T-helper 2 cell treated with Interferon-gamma antibody and Interleukin-4, amounts not matched to agents 5 μg/mL and 100 μg/mL, for 36 hours (primary cell): ENCODE data around the gene VKORC1.

Source experiments
- DNase-seq: peaks from one replicate; pipeline ENCODE4 v3.0.0; 2021; ENCODE audit warnings: low spot score
- H3K27ac Mint-ChIP-seq: one replicate; pipeline ENCODE4 v1.8.0; 2021; ENCODE audit warnings: mild to moderate bottlenecking, mixed read lengths
- H3K27me3 Mint-ChIP-seq: one replicate; pipeline ENCODE4 v1.8.0; 2021; ENCODE audit warnings: low read depth, mixed read lengths
- H3K36me3 Mint-ChIP-seq: one replicate; pipeline ENCODE4 v1.8.0; 2021; ENCODE audit warnings: low read depth, mixed read lengths
- H3K4me1 Mint-ChIP-seq: one replicate; pipeline ENCODE4 v1.8.0; 2021; ENCODE audit warnings: low read depth, mixed read lengths
- H3K4me3 Mint-ChIP-seq: one replicate; pipeline ENCODE4 v1.8.0; 2022; ENCODE audit warnings: mild to moderate bottlenecking, moderate library complexity, mixed read lengths
- H3K9me3 Mint-ChIP-seq: one replicate; pipeline ENCODE4 v1.8.0; 2021; ENCODE audit warnings: mixed read lengths

Gene VKORC1

DNA sequence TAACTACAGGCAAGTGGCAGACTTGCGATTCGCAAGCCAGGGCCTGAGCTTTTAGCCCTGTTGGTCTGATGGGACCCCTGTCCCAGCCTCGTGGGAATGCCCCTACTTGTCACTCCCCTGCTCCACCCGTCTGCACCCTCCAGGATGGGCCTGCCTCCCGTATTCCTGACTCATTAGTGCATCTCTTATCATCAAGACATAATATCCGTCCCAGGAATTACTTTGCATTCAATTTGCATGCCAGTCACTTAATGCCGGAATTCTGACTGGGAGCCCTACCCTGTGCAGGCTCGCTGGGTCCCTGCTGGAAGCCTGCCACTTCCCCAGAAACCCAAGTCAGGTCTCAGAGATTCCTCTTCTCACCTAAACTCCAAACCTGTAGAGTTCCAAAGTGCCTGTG, 9.2 kb downstream of the VKORC1 start:
- no peak overlapping the region for H3K27ac Mint-ChIP-seq
- DNase-seq: no peak
- no peak overlapping the region for H3K4me3 Mint-ChIP-seq
- H3K36me3 Mint-ChIP-seq: peaks cover 15% of the 10 kb centered on the region
- no peaks in the 10 kb centered on the region for H3K9me3 Mint-ChIP-seq
- H3K27me3 Mint-ChIP-seq: no peaks in the 10 kb centered on the region
- H3K4me1 Mint-ChIP-seq: peaks cover 3% of the 10 kb centered on the region

DNA sequence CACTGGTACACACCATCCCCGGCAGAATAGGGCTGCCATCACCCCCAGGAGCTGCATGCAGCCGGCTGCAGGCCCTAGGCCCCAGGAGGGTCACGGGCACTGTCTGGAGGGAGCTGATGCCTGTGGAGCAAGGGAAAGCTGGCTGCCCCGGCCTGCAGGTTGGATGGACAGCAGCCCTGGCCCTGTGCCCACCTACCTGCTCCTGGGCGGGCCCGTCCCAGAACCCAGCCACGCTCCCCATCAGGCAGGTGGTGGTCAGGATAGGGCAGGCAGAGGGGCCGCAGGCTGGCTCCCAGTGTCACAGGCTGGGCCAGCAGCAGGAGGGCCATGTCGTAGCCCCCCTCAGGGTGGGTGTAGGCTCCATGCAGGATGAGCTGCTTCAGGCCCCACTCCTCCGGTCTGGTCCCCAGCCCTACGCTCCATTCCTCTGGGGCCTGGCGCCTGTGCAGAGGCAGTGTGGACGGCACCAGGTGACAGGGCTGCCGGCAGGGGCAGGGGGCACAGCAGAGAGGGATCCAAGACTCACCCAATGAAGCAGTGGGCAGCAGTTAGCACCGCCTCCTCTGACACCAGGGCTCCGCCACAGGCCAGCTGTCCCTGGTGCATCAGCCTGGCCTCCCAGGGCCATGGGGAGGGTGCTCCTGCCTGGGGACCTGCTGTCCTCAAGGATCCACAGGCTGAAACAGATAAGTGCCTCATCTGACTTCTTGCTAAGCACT, 9.9 kb downstream of the VKORC1 start:
- Mint-ChIP-seq H3K36me3 (peaks cover 18% of the 10 kb centered on the region), H3K4me1 (peaks cover 3% of the 10 kb centered on the region), H3K9me3 (no peaks in the 10 kb centered on the region), H3K27me3 (no peaks in the 10 kb centered on the region), H3K4me3 (no peak overlapping the region), H3K27ac (no peak overlapping the region)
- DNase-seq: no peak

DNA sequence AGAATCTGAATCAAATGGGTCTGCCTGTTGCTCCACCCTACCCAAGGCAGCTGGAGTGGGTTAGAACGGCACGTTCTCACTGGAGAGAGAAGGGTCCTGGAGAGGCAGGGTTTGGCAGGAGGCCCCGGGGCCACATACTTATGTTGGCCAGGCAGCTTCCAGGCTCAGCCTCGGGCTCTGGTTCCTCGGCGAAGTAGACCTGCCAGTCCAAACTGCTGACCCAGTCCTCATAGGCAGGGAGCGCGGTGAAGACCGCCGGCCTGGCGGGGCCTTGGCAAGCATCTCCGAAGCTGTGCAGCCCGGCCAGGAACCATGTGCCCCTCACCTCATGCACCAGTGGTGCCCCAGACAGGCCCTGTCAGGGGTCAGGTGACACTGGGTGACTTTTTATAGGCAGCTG, 10.6 kb downstream of the VKORC1 start:
- Mint-ChIP-seq H3K4me3 (no peak overlapping the region), H3K36me3 (peaks cover 21% of the 10 kb centered on the region), H3K27ac (no peak overlapping the region), H3K4me1 (peaks cover 3% of the 10 kb centered on the region), H3K27me3 (no peaks in the 10 kb centered on the region), H3K9me3 (no peaks in the 10 kb centered on the region)
- no peak for DNase-seq

GRCh38 chr16:31083556-31083955, 11.0 kb downstream of the VKORC1 start:
- Mint-ChIP-seq H3K9me3 (no peaks in the 10 kb centered on the region), H3K27me3 (no peaks in the 10 kb centered on the region), H3K4me3 (no peak overlapping the region), H3K4me1 (peaks cover 3% of the 10 kb centered on the region), H3K27ac (no peak overlapping the region), H3K36me3 (peaks cover 25% of the 10 kb centered on the region)
- no peak for DNase-seq

DNA sequence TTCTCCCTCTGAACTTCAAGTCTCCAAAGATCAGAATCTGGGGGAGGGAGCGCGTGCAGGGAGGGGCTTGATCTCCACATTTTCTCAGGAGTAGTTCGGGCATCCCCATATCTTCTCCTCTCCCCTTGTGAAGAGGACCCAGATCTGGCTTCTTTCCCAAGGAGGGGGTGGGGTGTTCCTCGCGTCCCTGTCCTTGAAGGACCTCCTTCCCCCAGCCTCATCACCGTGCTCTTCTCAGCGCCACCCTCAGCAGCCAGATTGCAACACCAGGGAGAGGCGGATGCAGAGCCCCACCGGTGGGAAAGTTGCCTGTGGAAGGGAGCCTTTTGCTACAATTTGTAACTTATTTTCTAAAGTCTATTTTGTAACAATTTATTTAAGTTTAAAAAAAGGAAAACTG, 11.5 kb downstream of the VKORC1 start:
- no peak overlapping the region for H3K27ac Mint-ChIP-seq
- peaks cover 3% of the 10 kb centered on the region for H3K4me1 Mint-ChIP-seq
- peaks cover 29% of the 10 kb centered on the region for H3K36me3 Mint-ChIP-seq
- DNase-seq: no peak
- no peak overlapping the region for H3K4me3 Mint-ChIP-seq
- H3K27me3 Mint-ChIP-seq: no peaks in the 10 kb centered on the region
- no peaks in the 10 kb centered on the region for H3K9me3 Mint-ChIP-seq

- no peak for DNase-seq
- no peak overlapping the region for H3K4me3 Mint-ChIP-seq
- no peak overlapping the region for H3K27ac Mint-ChIP-seq
- no peaks in the 10 kb centered on the region for H3K27me3 Mint-ChIP-seq
- H3K4me1 Mint-ChIP-seq: peaks cover 3% of the 10 kb centered on the region
- H3K9me3 Mint-ChIP-seq: no peaks in the 10 kb centered on the region
- H3K36me3 Mint-ChIP-seq: peaks cover 34% of the 10 kb centered on the region
These were observed 12.1 kb downstream of the VKORC1 start for GRCh38 chr16:31082368-31083045.

- Mint-ChIP-seq H3K27ac (no peak overlapping the region), H3K9me3 (no peaks in the 10 kb centered on the region), H3K27me3 (no peaks in the 10 kb centered on the region), H3K36me3 (peaks cover 38% of the 10 kb centered on the region), H3K4me1 (peaks cover 3% of the 10 kb centered on the region), H3K4me3 (no peak overlapping the region)
- DNase-seq: no peak
These were observed 12.9 kb downstream of the VKORC1 start for GRCh38 chr16:31081428-31082351.

GRCh38 chr16:31080756-31081419, 13.7 kb downstream of the VKORC1 start:
- Mint-ChIP-seq H3K27ac (no peak overlapping the region), H3K9me3 (no peaks in the 10 kb centered on the region), H3K4me3 (no peak overlapping the region), H3K27me3 (no peaks in the 10 kb centered on the region), H3K4me1 (peaks cover 3% of the 10 kb centered on the region), H3K36me3 (peaks cover 40% of the 10 kb centered on the region)
- no peak for DNase-seq

GRCh38 chr16:31080035-31080629, 14.5 kb downstream of the VKORC1 start:
- Mint-ChIP-seq H3K27ac (no peak overlapping the region), H3K36me3 (peaks cover 40% of the 10 kb centered on the region), H3K4me1 (peaks cover 7% of the 10 kb centered on the region), H3K27me3 (no peaks in the 10 kb centered on the region), H3K4me3 (no peak overlapping the region), H3K9me3 (no peaks in the 10 kb centered on the region)
- no peak for DNase-seq

DNA sequence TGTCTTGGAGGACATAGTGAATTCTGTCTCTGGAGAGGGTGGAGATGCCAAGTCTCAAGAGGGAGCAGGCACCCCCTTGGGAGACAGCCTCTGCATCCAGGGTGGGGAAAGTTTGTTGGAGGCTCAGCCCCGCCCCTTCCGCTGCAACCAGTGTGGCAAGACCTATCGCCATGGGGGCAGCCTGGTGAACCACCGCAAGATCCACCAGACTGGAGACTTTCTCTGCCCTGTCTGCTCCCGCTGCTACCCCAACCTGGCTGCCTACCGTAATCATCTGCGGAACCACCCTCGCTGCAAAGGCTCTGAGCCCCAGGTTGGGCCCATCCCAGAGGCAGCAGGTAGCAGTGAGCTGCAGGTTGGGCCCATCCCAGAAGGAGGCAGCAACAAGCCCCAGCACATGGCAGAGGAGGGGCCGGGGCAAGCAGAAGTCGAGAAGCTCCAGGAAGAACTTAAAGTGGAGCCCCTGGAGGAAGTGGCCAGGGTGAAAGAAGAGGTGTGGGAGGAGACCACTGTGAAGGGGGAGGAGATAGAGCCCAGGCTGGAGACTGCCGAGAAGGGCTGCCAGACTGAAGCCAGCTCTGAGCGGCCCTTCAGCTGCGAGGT, 15.2 kb downstream of the VKORC1 start:
- no peak overlapping the region for H3K27ac Mint-ChIP-seq
- H3K9me3 Mint-ChIP-seq: no peaks in the 10 kb centered on the region
- no peaks in the 10 kb centered on the region for H3K27me3 Mint-ChIP-seq
- H3K4me3 Mint-ChIP-seq: no peak overlapping the region
- peaks cover 45% of the 10 kb centered on the region for H3K36me3 Mint-ChIP-seq
- no peak for DNase-seq
- H3K4me1 Mint-ChIP-seq: peaks cover 13% of the 10 kb centered on the region

GRCh38 chr16:31078597-31079341, 15.8 kb downstream of the VKORC1 start:
- no peak overlapping the region for H3K27ac Mint-ChIP-seq
- H3K4me3 Mint-ChIP-seq: no peak overlapping the region
- DNase-seq: no peak
- peaks cover 45% of the 10 kb centered on the region for H3K36me3 Mint-ChIP-seq
- peaks cover 13% of the 10 kb centered on the region for H3K4me1 Mint-ChIP-seq
- no peaks in the 10 kb centered on the region for H3K27me3 Mint-ChIP-seq
- H3K9me3 Mint-ChIP-seq: no peaks in the 10 kb centered on the region

- H3K27ac Mint-ChIP-seq: no peak overlapping the region
- no peak overlapping the region for H3K4me3 Mint-ChIP-seq
- no peaks in the 10 kb centered on the region for H3K9me3 Mint-ChIP-seq
- no peaks in the 10 kb centered on the region for H3K27me3 Mint-ChIP-seq
- peaks cover 45% of the 10 kb centered on the region for H3K36me3 Mint-ChIP-seq
- DNase-seq: no peak
- H3K4me1 Mint-ChIP-seq: peaks cover 13% of the 10 kb centered on the region
These were observed 16.8 kb downstream of the VKORC1 start for GRCh38 chr16:31077592-31078396.
